GM23338 (cell line): ENCODE measurements around the gene SFN. TPM values are rescaled to one million over a fixed set of nuclear protein-coding genes. Genes with fewer than 3 reads are reported as not detected.

ENCODE experiments used
- ATAC-seq: fragments of 200-7000 bp; cut with Tn5 transposase; 3 replicates; pipeline ENCODE4 v1.9.1; 2020
- DNase-seq: peaks from one replicate; pipeline ENCODE4 v3.0.0-alpha.2; 2015; ENCODE audit warnings: low spot score
- H2AFZ ChIP-seq: fragments of 200-600 bp; sonication (generic); 2 replicates; pipeline ENCODE4 v1.8.0; 2016; ENCODE audit warnings: antibody characterized with exemption, mild to moderate bottlenecking, moderate library complexity
- H3F3A ChIP-seq: fragments of 200-600 bp; sonication (generic); replicated peaks from 2 replicates; pipeline ENCODE4 v1.8.0; 2017; ENCODE audit warnings: antibody characterized with exemption, mixed run types, low read depth
- H3K27ac ChIP-seq: fragments of 200-600 bp; sonication (generic); 2 replicates; pipeline ENCODE4 v1.6.1; 2016; ENCODE audit warnings: low read depth
- H3K27me3 ChIP-seq: fragments of 200-600 bp; sonication (generic); 2 replicates; pipeline ENCODE4 v1.8.0; 2016; ENCODE audit warnings: mild to moderate bottlenecking, mixed run types, moderate library complexity; ENCODE audit not compliant: insufficient read depth
- H3K36me3 ChIP-seq: fragments of 200-600 bp; sonication (generic); 2 replicates; pipeline ENCODE4 v1.8.0; 2016; ENCODE audit warnings: mild to moderate bottlenecking; ENCODE audit not compliant: insufficient read depth
- H3K4me1 ChIP-seq: fragments of 200-600 bp; sonication (generic); 2 replicates; pipeline ENCODE4 v1.8.0; 2016; ENCODE audit warnings: mild to moderate bottlenecking, moderate library complexity; ENCODE audit not compliant: insufficient read depth
- H3K4me2 ChIP-seq: fragments of 200-600 bp; sonication (generic); 2 replicates; pipeline ENCODE4 v1.7.1; 2017; ENCODE audit warnings: mixed run types
- H3K4me3 ChIP-seq: fragments of 200-600 bp; sonication (generic); 2 replicates; pipeline ENCODE4 v1.6.1; 2016; ENCODE audit warnings: mixed run types
- H3K79me2 ChIP-seq: fragments of 200-600 bp; sonication (generic); replicated peaks from 2 replicates; pipeline ENCODE4 v1.8.0; 2017; ENCODE audit warnings: mild to moderate bottlenecking; ENCODE audit not compliant: insufficient read depth
- H3K9me2 ChIP-seq: fragments of 200-600 bp; sonication (generic); 2 replicates; pipeline ENCODE4 v1.8.0; 2017; ENCODE audit not compliant: insufficient read depth
- H4K20me1 ChIP-seq: fragments of 200-600 bp; sonication (generic); replicated peaks from 2 replicates; pipeline ENCODE4 v1.8.0; 2017; ENCODE audit warnings: mild to moderate bottlenecking; ENCODE audit not compliant: insufficient read depth
- H3K27ac Mint-ChIP-seq: 2 replicates; pipeline ENCODE4 v1.8.0; 2020; ENCODE audit warnings: inconsistent platforms, mild to moderate bottlenecking, moderate library complexity, mixed read lengths
- H3K27me3 Mint-ChIP-seq: 3 replicates; pipeline ENCODE4 v1.8.0; 2022; ENCODE audit warnings: low read depth, mild to moderate bottlenecking, moderate library complexity, mixed read lengths, inconsistent platforms; ENCODE audit not compliant: insufficient read depth, poor library complexity
- H3K36me3 Mint-ChIP-seq: 3 replicates; pipeline ENCODE4 v1.8.0; 2021; ENCODE audit warnings: low read depth, mild to moderate bottlenecking, inconsistent platforms, moderate library complexity, mixed read lengths
- H3K4me1 Mint-ChIP-seq: 3 replicates; pipeline ENCODE4 v1.8.0; 2020; ENCODE audit warnings: mild to moderate bottlenecking, inconsistent platforms, mixed read lengths
- H3K4me3 Mint-ChIP-seq: 3 replicates; pipeline ENCODE4 v1.8.0; 2021; ENCODE audit warnings: moderate library complexity, mild to moderate bottlenecking, inconsistent platforms, mixed read lengths
- H3K9me3 Mint-ChIP-seq: 3 replicates; pipeline ENCODE4 v1.8.0; 2020; ENCODE audit warnings: moderate library complexity, mild to moderate bottlenecking, inconsistent platforms, mixed read lengths
- CREB1 ChIP-seq: fragments of 250-450 bp; sonication (Bioruptor Pico); IDR thresholded peaks from 2 replicates; pipeline ENCODE4 v1.5.0; 2020; ENCODE audit warnings: low read depth, mild to moderate bottlenecking, moderate library complexity
- EZH2 ChIP-seq: fragments of 200-600 bp; sonication (generic); IDR thresholded peaks from one replicate; pipeline ENCODE4 v1.8.0; 2017; ENCODE audit warnings: antibody characterized with exemption, mild to moderate bottlenecking, low read depth; ENCODE audit not compliant: unreplicated experiment
- EZH2phosphoT487 ChIP-seq: fragments of 200-600 bp; sonication (generic); IDR thresholded peaks from one replicate; pipeline ENCODE4 v1.8.1; 2018; ENCODE audit warnings: antibody characterized with exemption; ENCODE audit not compliant: unreplicated experiment
- JUNB ChIP-seq: IDR thresholded peaks from one replicate; pipeline ENCODE4 v1.6.1; 2016; ENCODE audit warnings: antibody characterized with exemption; ENCODE audit not compliant: unreplicated experiment
- NANOG ChIP-seq: IDR thresholded peaks from 2 replicates; pipeline ENCODE4 v1.6.1; 2016; ENCODE audit warnings: antibody characterized with exemption, borderline replicate concordance
- POLR2AphosphoS5 ChIP-seq: IDR thresholded peaks from 2 replicates; pipeline ENCODE4 v1.6.1; 2016; ENCODE audit warnings: antibody characterized with exemption, low read depth
- STAT1 ChIP-seq: IDR thresholded peaks from one replicate; pipeline ENCODE4 v1.6.1; 2016; ENCODE audit warnings: antibody characterized with exemption; ENCODE audit not compliant: unreplicated experiment
- ZNF114 ChIP-seq: fragments of 250-450 bp; sonication (Bioruptor Pico); IDR thresholded peaks from 2 replicates; pipeline ENCODE4 v1.5.0; 2020; ENCODE audit warnings: mild to moderate bottlenecking, moderate library complexity
- ZNF331 ChIP-seq: fragments of 250-450 bp; sonication (Bioruptor Pico); IDR thresholded peaks from 2 replicates; pipeline ENCODE4 v1.5.0; 2020; ENCODE audit warnings: low read depth, mild to moderate bottlenecking, moderate library complexity
- polyA plus RNA-seq: library from polyadenylated mRNA; unstranded; fragments of >200 nt; fragmentation: Nextera tagmentation; extraction: Ambion mirVana; gene quantifications from 2 replicates; pipeline ENCODE4 v1.2.1, GENCODE V29; 2016
- total RNA-seq: library from RNA; depleted of rRNA; stranded (reverse); fragments of >200 nt; shearing (Covaris generic); gene quantifications from 2 replicates; pipeline ENCODE4 v1.2.3, GENCODE V29; 2014
- TF ChIP-seq, protein P1 (sequence below): fragments of 250-450 bp; sonication (Bioruptor Pico); IDR thresholded peaks from 2 replicates; pipeline ENCODE4 v1.5.0; 2020; ENCODE audit warnings: mild to moderate bottlenecking, moderate library complexity
- TF ChIP-seq, protein P2 (sequence below), 2 experiments: fragments of 200-600 bp in 1 of 2; sonication (generic) in 1 of 2; conservative IDR thresholded peaks; 2 replicates each; pipeline versions ENCODE4 v1.5.1 to v1.6.1; 2016 to 2017; ENCODE audit warnings: antibody characterized with exemption in 2 of 2, low read depth in 2 of 2, mild to moderate bottlenecking in 2 of 2, moderate library complexity in 1 of 2
- TF ChIP-seq, protein P3 (sequence below): IDR thresholded peaks from 2 replicates; pipeline ENCODE4 v1.6.1; 2016; ENCODE audit warnings: antibody characterized with exemption
- TF ChIP-seq, protein P4 (sequence below): IDR thresholded peaks from one replicate; pipeline ENCODE4 v1.6.1; 2018; ENCODE audit warnings: antibody characterized with exemption; ENCODE audit not compliant: unreplicated experiment

The SFN gene
- total and polyA plus RNA-seq, 2 experiments from 2014 or later, result 1.8 to 2.6 TPM

DNA sequence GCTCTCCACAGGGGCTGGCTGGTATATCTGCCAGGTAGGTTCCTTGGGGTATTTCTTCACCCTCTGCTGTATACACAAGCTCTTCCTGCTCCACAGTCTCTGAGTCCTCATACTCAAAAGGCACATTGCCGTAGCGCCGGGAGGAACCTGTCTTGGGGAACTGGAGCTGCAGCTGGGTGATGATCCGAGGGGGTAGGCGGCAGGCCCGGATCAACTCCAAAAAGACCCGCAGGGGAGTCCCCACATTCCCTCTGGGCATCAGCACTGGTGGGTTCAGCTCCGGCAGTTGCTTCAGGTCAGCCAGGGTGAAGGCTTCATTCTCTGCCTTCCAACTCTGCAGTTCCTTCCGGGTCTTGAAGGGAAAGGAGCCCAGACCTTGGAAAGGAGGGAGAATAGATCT, 34.4 kb downstream of the SFN start:
- Histone ChIP-seq H3K4me1 (peaks cover 7% of the 10 kb centered on the region), H3K4me2 (no peak overlapping the region), H3K79me2 (peaks cover 27% of the 10 kb centered on the region), H2AFZ (no peak overlapping the region), H3K27ac (no peak overlapping the region), H3K36me3 (peaks cover 13% of the 10 kb centered on the region), H3F3A (0 out of 2 replicates have a peak, but pooled peaks cover 5% of the 10 kb centered on the region), H3K4me3 (no peak overlapping the region), H3K27me3 (no peaks in the 10 kb centered on the region), H3K9me2 (no peaks in the 10 kb centered on the region), H4K20me1 (no peaks in the 10 kb centered on the region; the same call in 1 of the 2 replicates)
- no peaks in the 10 kb centered on the region for H3K9me3 Mint-ChIP-seq
- no peak overlapping the region for H3K27ac Mint-ChIP-seq
- no peak for DNase-seq
- H3K36me3 Mint-ChIP-seq, result peaks cover 35% of the 10 kb centered on the region
- H3K27me3 Mint-ChIP-seq, result peaks cover 5% of the 10 kb centered on the region
- peaks cover 8% of the 10 kb centered on the region for H3K4me1 Mint-ChIP-seq
- no peak for ATAC-seq
- TF ChIP-seq ZNF331 (CRISPR knock-in tag) (no peak), NANOG (no peak), ZNF114 (no peak), EZH2 (no peak), JUNB (no peak), EZH2phosphoT487 (no peak), CREB1 (no peak), STAT1 (no peak), POLR2AphosphoS5 (no peak)
- TF ChIP-seq, protein P1, sequence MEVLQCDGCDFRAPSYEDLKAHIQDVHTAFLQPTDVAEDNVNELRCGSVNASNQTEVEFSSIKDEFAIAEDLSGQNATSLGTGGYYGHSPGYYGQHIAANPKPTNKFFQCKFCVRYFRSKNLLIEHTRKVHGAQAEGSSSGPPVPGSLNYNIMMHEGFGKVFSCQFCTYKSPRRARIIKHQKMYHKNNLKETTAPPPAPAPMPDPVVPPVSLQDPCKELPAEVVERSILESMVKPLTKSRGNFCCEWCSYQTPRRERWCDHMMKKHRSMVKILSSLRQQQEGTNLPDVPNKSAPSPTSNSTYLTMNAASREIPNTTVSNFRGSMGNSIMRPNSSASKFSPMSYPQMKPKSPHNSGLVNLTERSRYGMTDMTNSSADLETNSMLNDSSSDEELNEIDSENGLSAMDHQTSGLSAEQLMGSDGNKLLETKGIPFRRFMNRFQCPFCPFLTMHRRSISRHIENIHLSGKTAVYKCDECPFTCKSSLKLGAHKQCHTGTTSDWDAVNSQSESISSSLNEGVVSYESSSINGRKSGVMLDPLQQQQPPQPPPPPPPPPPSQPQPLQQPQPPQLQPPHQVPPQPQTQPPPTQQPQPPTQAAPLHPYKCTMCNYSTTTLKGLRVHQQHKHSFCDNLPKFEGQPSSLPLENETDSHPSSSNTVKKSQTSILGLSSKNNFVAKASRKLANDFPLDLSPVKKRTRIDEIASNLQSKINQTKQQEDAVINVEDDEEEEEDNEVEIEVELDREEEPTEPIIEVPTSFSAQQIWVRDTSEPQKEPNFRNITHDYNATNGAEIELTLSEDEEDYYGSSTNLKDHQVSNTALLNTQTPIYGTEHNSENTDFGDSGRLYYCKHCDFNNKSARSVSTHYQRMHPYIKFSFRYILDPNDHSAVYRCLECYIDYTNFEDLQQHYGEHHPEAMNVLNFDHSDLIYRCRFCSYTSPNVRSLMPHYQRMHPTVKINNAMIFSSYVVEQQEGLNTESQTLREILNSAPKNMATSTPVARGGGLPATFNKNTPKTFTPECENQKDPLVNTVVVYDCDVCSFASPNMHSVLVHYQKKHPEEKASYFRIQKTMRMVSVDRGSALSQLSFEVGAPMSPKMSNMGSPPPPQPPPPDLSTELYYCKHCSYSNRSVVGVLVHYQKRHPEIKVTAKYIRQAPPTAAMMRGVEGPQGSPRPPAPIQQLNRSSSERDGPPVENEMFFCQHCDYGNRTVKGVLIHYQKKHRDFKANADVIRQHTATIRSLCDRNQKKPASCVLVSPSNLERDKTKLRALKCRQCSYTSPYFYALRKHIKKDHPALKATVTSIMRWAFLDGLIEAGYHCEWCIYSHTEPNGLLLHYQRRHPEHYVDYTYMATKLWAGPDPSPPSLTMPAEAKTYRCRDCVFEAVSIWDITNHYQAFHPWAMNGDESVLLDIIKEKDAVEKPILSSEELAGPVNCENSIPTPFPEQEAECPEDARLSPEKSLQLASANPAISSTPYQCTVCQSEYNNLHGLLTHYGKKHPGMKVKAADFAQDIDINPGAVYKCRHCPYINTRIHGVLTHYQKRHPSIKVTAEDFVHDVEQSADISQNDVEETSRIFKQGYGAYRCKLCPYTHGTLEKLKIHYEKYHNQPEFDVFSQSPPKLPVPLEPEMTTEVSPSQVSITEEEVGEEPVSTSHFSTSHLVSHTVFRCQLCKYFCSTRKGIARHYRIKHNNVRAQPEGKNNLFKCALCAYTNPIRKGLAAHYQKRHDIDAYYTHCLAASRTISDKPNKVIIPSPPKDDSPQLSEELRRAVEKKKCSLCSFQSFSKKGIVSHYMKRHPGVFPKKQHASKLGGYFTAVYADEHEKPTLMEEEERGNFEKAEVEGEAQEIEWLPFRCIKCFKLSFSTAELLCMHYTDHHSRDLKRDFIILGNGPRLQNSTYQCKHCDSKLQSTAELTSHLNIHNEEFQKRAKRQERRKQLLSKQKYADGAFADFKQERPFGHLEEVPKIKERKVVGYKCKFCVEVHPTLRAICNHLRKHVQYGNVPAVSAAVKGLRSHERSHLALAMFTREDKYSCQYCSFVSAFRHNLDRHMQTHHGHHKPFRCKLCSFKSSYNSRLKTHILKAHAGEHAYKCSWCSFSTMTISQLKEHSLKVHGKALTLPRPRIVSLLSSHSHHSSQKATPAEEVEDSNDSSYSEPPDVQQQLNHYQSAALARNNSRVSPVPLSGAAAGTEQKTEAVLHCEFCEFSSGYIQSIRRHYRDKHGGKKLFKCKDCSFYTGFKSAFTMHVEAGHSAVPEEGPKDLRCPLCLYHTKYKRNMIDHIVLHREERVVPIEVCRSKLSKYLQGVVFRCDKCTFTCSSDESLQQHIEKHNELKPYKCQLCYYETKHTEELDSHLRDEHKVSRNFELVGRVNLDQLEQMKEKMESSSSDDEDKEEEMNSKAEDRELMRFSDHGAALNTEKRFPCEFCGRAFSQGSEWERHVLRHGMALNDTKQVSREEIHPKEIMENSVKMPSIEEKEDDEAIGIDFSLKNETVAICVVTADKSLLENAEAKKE, result no peak
- TF ChIP-seq, protein P2, sequence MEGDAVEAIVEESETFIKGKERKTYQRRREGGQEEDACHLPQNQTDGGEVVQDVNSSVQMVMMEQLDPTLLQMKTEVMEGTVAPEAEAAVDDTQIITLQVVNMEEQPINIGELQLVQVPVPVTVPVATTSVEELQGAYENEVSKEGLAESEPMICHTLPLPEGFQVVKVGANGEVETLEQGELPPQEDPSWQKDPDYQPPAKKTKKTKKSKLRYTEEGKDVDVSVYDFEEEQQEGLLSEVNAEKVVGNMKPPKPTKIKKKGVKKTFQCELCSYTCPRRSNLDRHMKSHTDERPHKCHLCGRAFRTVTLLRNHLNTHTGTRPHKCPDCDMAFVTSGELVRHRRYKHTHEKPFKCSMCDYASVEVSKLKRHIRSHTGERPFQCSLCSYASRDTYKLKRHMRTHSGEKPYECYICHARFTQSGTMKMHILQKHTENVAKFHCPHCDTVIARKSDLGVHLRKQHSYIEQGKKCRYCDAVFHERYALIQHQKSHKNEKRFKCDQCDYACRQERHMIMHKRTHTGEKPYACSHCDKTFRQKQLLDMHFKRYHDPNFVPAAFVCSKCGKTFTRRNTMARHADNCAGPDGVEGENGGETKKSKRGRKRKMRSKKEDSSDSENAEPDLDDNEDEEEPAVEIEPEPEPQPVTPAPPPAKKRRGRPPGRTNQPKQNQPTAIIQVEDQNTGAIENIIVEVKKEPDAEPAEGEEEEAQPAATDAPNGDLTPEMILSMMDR (conservative IDR thresholded peaks at IDR 0.05; ENCODE audit: low read depth in 2 of 2), result no peak
- TF ChIP-seq, protein P3, sequence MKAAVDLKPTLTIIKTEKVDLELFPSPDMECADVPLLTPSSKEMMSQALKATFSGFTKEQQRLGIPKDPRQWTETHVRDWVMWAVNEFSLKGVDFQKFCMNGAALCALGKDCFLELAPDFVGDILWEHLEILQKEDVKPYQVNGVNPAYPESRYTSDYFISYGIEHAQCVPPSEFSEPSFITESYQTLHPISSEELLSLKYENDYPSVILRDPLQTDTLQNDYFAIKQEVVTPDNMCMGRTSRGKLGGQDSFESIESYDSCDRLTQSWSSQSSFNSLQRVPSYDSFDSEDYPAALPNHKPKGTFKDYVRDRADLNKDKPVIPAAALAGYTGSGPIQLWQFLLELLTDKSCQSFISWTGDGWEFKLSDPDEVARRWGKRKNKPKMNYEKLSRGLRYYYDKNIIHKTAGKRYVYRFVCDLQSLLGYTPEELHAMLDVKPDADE, result no peak
- TF ChIP-seq, protein P4, sequence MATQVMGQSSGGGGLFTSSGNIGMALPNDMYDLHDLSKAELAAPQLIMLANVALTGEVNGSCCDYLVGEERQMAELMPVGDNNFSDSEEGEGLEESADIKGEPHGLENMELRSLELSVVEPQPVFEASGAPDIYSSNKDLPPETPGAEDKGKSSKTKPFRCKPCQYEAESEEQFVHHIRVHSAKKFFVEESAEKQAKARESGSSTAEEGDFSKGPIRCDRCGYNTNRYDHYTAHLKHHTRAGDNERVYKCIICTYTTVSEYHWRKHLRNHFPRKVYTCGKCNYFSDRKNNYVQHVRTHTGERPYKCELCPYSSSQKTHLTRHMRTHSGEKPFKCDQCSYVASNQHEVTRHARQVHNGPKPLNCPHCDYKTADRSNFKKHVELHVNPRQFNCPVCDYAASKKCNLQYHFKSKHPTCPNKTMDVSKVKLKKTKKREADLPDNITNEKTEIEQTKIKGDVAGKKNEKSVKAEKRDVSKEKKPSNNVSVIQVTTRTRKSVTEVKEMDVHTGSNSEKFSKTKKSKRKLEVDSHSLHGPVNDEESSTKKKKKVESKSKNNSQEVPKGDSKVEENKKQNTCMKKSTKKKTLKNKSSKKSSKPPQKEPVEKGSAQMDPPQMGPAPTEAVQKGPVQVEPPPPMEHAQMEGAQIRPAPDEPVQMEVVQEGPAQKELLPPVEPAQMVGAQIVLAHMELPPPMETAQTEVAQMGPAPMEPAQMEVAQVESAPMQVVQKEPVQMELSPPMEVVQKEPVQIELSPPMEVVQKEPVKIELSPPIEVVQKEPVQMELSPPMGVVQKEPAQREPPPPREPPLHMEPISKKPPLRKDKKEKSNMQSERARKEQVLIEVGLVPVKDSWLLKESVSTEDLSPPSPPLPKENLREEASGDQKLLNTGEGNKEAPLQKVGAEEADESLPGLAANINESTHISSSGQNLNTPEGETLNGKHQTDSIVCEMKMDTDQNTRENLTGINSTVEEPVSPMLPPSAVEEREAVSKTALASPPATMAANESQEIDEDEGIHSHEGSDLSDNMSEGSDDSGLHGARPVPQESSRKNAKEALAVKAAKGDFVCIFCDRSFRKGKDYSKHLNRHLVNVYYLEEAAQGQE, result no peak
- no peak overlapping the region for H3K4me3 Mint-ChIP-seq
